D721Med (cell line): ENCODE measurements around the gene IL4R.
"Not testable (repeated sequence)": the region's sequence is repeated elsewhere in the genome, so short reads cannot be mapped to it uniquely, and the experiment has no call there.

ENCODE experiments used
- DNase-seq: peaks from one replicate; pipeline ENCODE4 v3.0.0; 2011; ENCODE audit warnings: low spot score; ENCODE audit not compliant: insufficient read length
- FAIRE-seq: peaks from 2 replicates; lab custom pipeline; 2011; peaks lifted over from hg19 to GRCh38; lab: Jason Lieb, UNC
- TF ChIP-seq, protein P1 (sequence below): IDR thresholded peaks from 2 replicates; pipeline ENCODE4 v1.5.1; 2012; ENCODE audit warnings: mild to moderate bottlenecking, control low read depth; ENCODE audit not compliant: insufficient read depth; ENCODE audit errors: missing control alignments

IL4R gene

DNA sequence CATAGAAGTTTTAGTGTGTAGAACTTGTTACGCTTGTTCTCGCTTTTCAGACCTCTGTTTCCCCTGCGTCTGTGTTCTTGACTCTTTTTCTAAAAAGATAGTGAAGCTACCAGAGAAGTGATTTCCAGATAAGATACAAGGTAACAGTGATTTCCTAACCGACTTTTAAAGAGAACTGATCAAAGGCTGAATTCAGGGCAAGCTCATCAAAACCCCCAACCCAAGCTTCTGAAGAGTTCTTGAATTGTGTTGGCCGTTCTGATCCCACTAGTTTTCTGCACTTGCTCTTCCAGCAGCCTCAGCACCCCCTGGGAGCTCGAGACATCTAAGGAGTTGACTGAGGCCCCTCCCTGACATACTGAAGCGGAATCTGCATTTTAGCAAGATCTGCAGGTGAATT, 32.5 kb upstream of the IL4R start:
- TF ChIP-seq, protein P1, sequence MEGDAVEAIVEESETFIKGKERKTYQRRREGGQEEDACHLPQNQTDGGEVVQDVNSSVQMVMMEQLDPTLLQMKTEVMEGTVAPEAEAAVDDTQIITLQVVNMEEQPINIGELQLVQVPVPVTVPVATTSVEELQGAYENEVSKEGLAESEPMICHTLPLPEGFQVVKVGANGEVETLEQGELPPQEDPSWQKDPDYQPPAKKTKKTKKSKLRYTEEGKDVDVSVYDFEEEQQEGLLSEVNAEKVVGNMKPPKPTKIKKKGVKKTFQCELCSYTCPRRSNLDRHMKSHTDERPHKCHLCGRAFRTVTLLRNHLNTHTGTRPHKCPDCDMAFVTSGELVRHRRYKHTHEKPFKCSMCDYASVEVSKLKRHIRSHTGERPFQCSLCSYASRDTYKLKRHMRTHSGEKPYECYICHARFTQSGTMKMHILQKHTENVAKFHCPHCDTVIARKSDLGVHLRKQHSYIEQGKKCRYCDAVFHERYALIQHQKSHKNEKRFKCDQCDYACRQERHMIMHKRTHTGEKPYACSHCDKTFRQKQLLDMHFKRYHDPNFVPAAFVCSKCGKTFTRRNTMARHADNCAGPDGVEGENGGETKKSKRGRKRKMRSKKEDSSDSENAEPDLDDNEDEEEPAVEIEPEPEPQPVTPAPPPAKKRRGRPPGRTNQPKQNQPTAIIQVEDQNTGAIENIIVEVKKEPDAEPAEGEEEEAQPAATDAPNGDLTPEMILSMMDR, result no peak
- DNase-seq (no peak), FAIRE-seq (no peak)

DNA sequence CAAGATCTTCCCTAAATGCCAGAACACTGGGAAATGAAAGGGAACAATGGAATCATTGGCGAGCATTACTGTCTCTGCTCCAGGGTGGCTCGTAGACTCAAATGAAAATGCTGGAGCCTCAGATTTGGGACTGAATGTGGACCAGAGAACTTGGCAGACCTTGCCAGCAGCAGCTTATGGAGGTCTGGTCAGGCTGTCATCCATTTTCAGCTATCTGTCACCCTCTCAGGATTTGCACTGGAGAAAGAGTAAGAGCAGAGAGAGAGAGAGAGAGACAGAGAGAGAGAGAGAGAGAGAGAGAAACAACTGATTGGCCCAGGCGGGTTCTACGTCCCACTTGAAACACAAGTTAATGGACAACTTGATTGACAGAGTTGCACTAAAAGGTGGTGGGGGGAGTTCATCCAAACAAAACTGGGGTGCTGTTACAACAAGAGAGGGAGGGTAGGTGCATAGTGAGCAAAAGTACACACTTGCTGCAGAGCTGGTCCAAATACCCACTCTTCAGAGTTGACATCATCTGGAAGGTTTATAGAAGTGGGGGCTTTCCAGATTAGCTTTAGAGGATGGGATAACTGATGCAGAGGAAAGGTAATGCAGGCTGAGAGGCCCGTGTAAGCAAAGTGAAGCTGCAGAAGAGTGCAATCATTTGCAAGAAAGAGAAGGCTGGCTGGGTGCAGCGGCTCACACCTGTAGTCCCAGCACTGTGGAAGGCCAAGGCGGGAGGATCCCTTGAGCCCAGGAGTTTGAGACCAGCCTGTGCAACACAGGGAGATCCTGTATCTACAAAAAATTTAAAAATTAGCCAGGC, 28.7 kb upstream of the IL4R start:
- FAIRE-seq (no peak), DNase-seq (no peak)
- TF ChIP-seq, protein P1, result no peak

DNA sequence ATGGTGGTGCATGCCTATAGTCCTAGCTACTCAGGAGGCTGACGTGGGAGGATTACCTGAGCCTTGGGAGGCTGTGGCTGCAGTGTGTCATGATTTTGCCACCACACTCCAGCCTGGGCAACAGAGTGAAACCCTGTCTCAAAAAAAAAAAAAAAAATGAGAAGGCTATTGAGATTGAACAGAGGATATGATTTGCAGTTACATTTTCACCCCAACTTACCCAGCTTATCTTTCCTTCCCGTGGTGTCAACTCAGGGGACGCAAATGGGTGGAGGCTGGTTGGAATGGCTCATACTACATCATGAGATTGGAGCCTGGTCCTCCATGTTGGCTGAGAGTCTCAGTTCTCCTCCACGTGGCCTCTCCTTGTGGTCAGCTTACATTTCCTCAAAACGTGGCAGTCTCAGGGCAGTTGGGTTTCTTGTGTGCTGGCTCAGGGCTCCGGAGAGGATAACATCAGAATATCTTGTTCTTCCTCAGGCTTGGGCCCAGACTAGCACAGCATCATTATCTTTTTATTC, 28.0 kb upstream of the IL4R start:
- TF ChIP-seq, protein P1, result no peak
- FAIRE-seq (no peak), DNase-seq (no peak)

DNA sequence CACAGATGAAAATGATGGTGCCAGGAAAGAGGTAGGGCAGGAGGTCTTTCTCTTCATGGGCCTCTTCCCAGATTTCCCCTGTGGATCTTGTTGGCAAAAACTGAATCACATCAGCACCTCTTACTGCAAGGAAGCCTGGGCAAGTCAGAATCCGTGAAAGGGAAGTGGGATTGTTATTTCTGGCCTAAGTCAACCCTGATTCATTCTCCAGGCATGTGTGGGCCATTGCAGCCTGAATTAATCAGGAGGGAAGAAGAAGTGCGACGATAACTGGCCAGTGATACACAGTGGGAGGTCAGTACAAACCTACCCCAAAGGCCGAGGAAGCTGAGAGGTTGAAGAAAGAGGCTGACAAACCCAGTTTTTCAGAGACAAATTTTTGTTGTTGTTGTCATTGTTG, 27.3 kb upstream of the IL4R start:
- DNase-seq (no peak), FAIRE-seq (no peak)
- TF ChIP-seq, protein P1, result no peak

DNA sequence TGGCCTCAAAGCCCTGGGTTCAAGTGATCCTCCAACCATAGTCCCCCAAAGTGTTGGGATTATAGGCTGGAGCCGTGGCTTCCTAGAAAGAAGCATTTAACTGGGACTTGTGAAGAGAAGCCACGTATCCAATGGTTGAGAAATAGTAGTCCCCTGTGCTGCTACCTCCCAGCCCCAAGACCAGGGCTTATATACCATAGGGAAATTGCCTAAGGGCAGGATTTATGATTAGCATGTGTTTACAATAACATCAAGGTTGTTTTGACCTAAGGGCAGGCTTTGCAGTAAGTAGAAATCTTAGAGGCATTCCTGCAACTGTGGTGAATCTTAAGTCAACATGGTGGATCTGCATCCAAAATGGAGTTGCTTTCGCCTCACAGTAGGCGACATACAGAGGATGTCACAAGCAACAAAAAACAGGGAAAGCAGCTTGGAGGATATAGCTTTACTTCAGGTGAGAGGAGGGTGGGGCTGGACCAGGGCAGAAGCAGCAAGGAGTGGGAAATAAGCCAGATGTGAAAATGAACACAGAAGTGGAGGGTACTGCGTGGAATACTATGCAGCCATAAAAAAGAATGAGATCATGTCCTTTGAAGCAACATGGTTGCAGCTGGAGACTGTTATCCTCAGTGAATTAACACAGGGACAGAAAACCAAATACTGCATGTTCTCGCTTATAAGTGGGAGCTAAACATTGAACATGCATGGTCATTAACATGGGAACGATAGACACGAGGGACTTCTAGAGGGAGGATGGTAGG, 26.5 kb upstream of the IL4R start:
- TF ChIP-seq, protein P1, result no peak
- DNase-seq (no peak), FAIRE-seq (no peak)

DNA sequence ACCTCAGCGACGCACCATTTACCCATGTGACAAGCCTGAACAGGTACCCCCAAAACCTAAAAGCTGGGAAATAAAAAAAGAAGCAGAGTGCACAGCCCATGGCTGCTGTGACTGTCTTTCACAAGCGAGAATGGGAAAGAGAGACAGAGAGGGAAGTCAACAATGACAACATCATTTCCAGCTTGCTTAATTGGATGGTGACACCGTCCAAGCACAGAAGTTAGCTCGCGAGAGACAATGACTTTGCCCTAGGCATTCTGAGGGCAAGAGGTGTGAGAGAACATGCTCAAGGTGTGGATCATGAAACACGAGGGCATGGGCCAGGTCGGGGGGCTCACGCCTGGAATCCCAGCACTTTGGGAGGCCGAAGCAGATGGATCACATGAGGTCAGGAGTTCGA, 25.9 kb upstream of the IL4R start:
- no peak for FAIRE-seq
- DNase-seq, result no peak
- TF ChIP-seq, protein P1, result no peak

DNA sequence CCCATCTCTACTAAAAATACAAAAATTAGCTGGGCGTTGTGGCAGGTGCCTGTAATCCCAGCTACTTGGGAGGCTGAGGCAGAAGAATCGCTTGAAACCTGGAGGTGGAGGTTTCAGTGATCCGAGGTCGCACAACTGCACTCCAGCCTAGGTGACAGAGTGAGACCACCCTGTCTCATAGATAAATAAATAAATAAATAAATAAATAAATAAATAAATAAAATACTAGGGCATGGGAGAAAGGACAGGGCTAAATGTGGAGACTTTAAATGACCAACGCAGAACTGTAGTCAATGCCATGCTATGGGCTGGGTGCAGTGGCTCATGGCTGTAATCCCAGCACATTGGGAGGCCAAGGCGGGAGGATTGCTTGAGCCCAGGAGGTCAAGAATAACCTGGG, 25.5 kb upstream of the IL4R start:
- not testable (repeated sequence) for FAIRE-seq, DNase-seq
